ENCODE data around the gene ANKDD1B. TPM values are rescaled to one million over a fixed set of nuclear protein-coding genes. Genes with fewer than 3 reads are reported as not detected.

ANKDD1B gene
- total RNA-seq, 2 donors from 2014 or later, result 1.6 TPM; not detected in 1

DNA sequence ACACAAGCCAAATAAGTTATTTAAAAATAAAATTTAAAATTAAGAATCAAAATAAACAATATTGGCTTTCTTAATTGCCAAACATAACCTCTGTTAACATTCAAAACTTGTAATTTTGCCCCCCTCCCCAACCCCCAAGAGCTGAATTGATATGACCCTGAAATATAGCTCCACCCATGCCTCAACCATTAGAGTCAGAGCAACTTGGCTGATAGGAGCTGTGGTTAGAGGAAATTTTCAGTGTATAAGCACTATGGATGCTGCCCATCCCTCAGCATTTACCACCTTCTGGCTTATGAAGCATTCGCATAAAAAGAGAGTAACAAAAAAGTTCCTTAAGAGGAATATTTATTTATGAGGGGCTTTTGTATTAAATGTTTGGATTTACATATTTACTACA, 99.9 kb downstream of the ANKDD1B start:
- no peaks in the 10 kb centered on the region for H3K9me3 ChIP-seq
- no peaks in the 10 kb centered on the region for H3K27me3 ChIP-seq (replicated peaks; ENCODE audit: insufficient read depth)
- no peak for TF ChIP-seq CTCF (IDR thresholded peaks at IDR 0.05)
- H3K4me3 ChIP-seq, result no peak overlapping the region
- H3K27ac ChIP-seq, result no peak overlapping the region
- H3K36me3 ChIP-seq, result peaks cover 2% of the 10 kb centered on the region
- peaks cover 4 to 5% of the 10 kb centered on the region in 2 donors for H3K4me1 ChIP-seq (ENCODE audit: control insufficient read depth in 1 of 2, low read depth in 2 of 2)
- ATAC-seq (ENCODE audit: insufficient number of reproducible peaks, low FRiP score, low read depth), result no peak
- DNase-seq (ENCODE audit: low spot score), result no peak

DNA sequence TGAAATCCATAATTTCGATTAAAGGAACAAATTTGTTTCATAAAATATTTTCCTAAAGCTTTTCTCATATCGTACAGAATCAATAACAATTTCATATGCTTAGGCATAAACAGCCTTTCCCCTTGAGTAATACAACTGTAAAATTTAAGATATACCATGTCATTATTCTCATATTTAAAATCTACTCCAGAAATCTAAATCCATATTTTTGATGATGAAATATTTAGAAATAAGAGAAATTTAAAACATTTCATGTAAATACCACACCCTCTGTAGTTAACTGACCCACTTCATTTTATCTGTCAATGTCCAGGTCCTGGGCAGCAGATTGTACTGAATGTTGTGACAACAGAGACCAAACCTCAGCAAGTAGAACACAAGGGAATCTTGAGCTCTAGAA, 100.8 kb downstream of the ANKDD1B start:
- Histone ChIP-seq H3K36me3 (peaks cover 2% of the 10 kb centered on the region), H3K27me3 (replicated peaks; ENCODE audit: insufficient read depth) (no peaks in the 10 kb centered on the region), H3K27ac (no peak overlapping the region), H3K9me3 (no peaks in the 10 kb centered on the region), H3K4me3 (no peak overlapping the region), H3K4me1 (ENCODE audit: control insufficient read depth in 1 of 2, low read depth in 2 of 2) (peaks cover 4 to 11% of the 10 kb centered on the region in 2 donors)
- DNase-seq (ENCODE audit: low spot score) (no peak), ATAC-seq (ENCODE audit: insufficient number of reproducible peaks, low FRiP score, low read depth) (no peak)
- TF ChIP-seq CTCF (IDR thresholded peaks at IDR 0.05), result no peak

DNA sequence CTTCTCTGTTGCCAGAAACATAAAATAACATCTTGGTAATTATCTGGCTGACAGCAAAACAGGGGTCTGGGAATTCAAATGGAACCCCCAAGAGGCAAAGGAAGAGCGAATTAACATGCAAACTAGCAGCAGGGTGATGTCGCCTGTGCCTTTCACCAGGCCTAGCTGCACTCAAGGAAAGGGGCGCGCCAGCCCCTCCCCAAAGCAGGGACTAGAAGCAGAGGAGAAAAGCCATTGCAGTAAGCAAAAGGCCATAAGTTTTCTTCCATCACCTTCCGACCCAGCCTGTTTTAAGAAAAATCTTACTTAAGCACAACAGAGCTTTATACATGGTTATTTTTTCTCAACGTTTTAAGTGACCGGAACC, 105.4 kb downstream of the ANKDD1B start:
- Histone ChIP-seq H3K36me3 (peaks cover 2% of the 10 kb centered on the region), H3K27ac (peak overlapping the region; percentile 72 to 73), H3K9me3 (no peaks in the 10 kb centered on the region), H3K4me3 (peak overlapping the region; percentile 77), H3K27me3 (replicated peaks; ENCODE audit: insufficient read depth) (no peaks in the 10 kb centered on the region), H3K4me1 (ENCODE audit: control insufficient read depth in 1 of 2, low read depth in 2 of 2) (peaks cover 4 to 11% of the 10 kb centered on the region in 2 donors)
- ATAC-seq (ENCODE audit: insufficient number of reproducible peaks, low FRiP score, low read depth) (no peak), DNase-seq (ENCODE audit: low spot score) (no peak)
- TF ChIP-seq CTCF (IDR thresholded peaks at IDR 0.05), result no peak

DNA sequence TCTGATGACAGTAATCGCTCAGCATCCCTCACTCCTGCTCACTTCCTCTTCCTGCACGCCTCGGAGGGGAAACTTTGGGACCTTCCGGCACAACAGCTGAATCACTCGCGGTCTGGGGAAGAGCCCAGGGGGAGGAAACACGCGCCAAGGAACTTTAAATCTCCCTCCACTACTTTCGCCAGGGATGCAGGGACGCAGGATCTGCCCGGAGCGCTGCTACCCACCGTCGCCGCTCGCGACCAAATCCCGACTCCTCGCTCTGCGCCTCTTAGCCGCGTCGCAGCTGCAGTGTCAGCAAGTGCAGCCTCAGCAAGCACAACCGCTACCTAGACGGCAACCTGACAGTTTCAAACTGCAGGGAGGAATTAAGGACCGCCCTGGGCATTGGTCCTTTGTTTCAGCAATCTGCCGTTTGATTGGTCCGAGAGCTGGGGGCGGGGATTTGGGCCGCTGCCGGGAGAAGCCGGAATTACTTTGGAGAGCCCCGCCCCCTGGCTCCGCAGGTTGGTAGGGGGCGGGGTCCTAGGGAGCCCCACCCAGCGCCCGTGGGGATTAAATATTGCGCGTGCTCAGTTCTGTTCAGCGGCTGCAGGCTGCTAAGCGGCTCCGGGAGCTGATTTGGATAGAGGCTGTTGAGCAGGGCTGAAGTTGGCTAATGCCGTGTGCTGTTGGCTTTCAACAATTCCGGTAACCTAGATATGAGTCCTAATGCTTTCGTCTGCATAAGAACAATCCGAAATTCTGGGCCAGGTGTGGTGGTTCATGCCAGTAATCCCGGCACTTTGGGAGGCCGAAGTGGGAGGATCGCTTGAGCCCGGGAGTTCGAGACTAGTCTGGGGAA, 106.0 kb downstream of the ANKDD1B start, which contains the start of gene POC5:
POC5 (minus strand) TSS at position 356 of the 841 bp plus-strand sequence. CDS start 4,500 bp downstream, outside the sequence.
- peak within 1 kb of the TSS; percentile 77 for H3K4me3 ChIP-seq
- peak; percentile 98 for ATAC-seq (ENCODE audit: insufficient number of reproducible peaks, low FRiP score, low read depth)
- no peak for TF ChIP-seq CTCF (IDR thresholded peaks at IDR 0.05)

GRCh38 chr5:75720882-75721281, 109.6 kb downstream of the ANKDD1B start:
- Histone ChIP-seq H3K36me3 (no peaks in the 10 kb centered on the region), H3K4me3 (no peak overlapping the region), H3K9me3 (no peaks in the 10 kb centered on the region), H3K27ac (no peak overlapping the region), H3K27me3 (replicated peaks; ENCODE audit: insufficient read depth) (no peaks in the 10 kb centered on the region), H3K4me1 (ENCODE audit: control insufficient read depth in 1 of 2, low read depth in 2 of 2) (peaks cover 1 to 9% of the 10 kb centered on the region in 2 donors)
- no peak for TF ChIP-seq CTCF (IDR thresholded peaks at IDR 0.05)
- DNase-seq (ENCODE audit: low spot score) (no peak), ATAC-seq (ENCODE audit: insufficient number of reproducible peaks, low FRiP score, low read depth) (no peak)

More for the DNA sequence above, 106.0 kb downstream of the ANKDD1B start, which contains the start of gene POC5:
- Histone ChIP-seq H3K9me3 (no peaks in the 10 kb centered on the region), H3K36me3 (peaks cover 2% of the 10 kb centered on the region), H3K27me3 (replicated peaks; ENCODE audit: insufficient read depth) (no peaks in the 10 kb centered on the region), H3K4me1 (ENCODE audit: control insufficient read depth in 1 of 2, low read depth in 2 of 2) (peaks cover 4 to 11% of the 10 kb centered on the region in 2 donors), H3K27ac (peak within 1 kb of the TSS; percentile 72 to 73)
- peak; percentile 83 for DNase-seq (ENCODE audit: low spot score)

Other genes with a start within 250 kb of the ANKDD1B start
- gene CERT1, start 99.8 kb upstream of the ANKDD1B start, total RNA-seq, result 10 to 100 TPM; 21.1 to 43.7 TPM
- gene POLK, start 99.6 kb upstream of the ANKDD1B start, total RNA-seq, result 10 to 100 TPM; 48.2 to 51.4 TPM
- 10 to 100 TPM in 1 of 2 donors, 1 to 10 TPM in 1; 5.1 to 18.4 TPM for gene POC5, start 106.0 kb downstream of the ANKDD1B start, total RNA-seq